HCT116 (cell line): Measurements from ENCODE around the gene F2RL1. TPM values are rescaled to one million over a fixed set of nuclear protein-coding genes. Genes with fewer than 3 reads are reported as not detected.

Experiments used
- ATAC-seq: fragments of 200-7000 bp; cut with Tn5 transposase; 2 replicates; pipeline ENCODE4 v1.9.1; 2020; ENCODE audit warnings: mild to moderate bottlenecking, moderate library complexity
- BruUV-seq: library from RNA; stranded (reverse); fragments of 400-500 nt; replicated peaks from 2 replicates; lab custom pipeline; 2021; lab: Mats Ljungman, UMichigan
- CTCF ChIA-PET: fragments of 300-600 bp; sonication (Branson Sonifier 250); formaldehyde crosslinking; loops from one replicate; lab custom pipeline; 2021; ENCODE audit warnings: antibody characterized with exemption; lab: Charles Lee
- POLR2A ChIA-PET: fragments of 300-600, 350-600 bp; sonication (Branson Sonifier 250); formaldehyde crosslinking; loops from one replicate; lab custom pipeline; 2021; ENCODE audit warnings: antibody characterized with exemption; lab: Charles Lee
- RAD21 ChIA-PET, 2 experiments: fragments of 300-600 bp; sonication (Branson Sonifier 250); formaldehyde crosslinking; loops; one replicate each; lab custom pipeline; 2023; ENCODE audit warnings: low total read pairs in 2 of 2; ENCODE audit not compliant: uncharacterized antibody in 2 of 2, unreplicated experiment in 2 of 2, low non-redundant PET in 1 of 2; lab: Charles Lee
- DNase-seq: peaks from one replicate; pipeline ENCODE4 v3.0.0-alpha.2; 2010; ENCODE audit warnings: low read depth, low spot score
- H2AFZ ChIP-seq: fragments of 200-600 bp; shearing (Covaris generic), sonication (generic); 2 replicates; pipeline ENCODE4 v1.6.1; 2017; ENCODE audit warnings: low read depth, mixed run types, mixed read lengths, antibody characterized with exemption, low read length; ENCODE audit not compliant: poor library complexity, severe bottlenecking
- H3K27ac ChIP-seq: 2 replicates; pipeline ENCODE4 v1.5.1; 2012; ENCODE audit warnings: low read depth, low read length
- H3K27me3 ChIP-seq: fragments of 200-600 bp; sonication (generic); 2 replicates; pipeline ENCODE4 v1.6.1; 2016; ENCODE audit warnings: mixed run types, low read length, mixed read lengths; ENCODE audit not compliant: insufficient read depth
- H3K36me3 ChIP-seq, 2 experiments: fragments of 200-500 bp in 1 of 2; fragments of 200-600 bp in 1 of 2; sonication (Bioruptor generic) in 1 of 2; sonication (generic) in 1 of 2; 2 replicates each; pipeline versions ENCODE4 v1.5.1 to v1.6.1; 2014 to 2016; ENCODE audit warnings: low read length in 2 of 2, inconsistent platforms in 1 of 2, mixed read lengths in 1 of 2, mixed run types in 1 of 2; ENCODE audit not compliant: insufficient read depth in 2 of 2, control insufficient read depth in 1 of 2
- H3K4me1 ChIP-seq, 2 experiments: fragments of 200-600 bp in 1 of 2; sonication (generic) in 1 of 2; 2 replicates each; pipeline versions ENCODE4 v1.5.1 to v1.6.1; 2012 to 2017; ENCODE audit warnings: low read length in 2 of 2, inconsistent platforms in 1 of 2, mild to moderate bottlenecking in 1 of 2, mixed read lengths in 1 of 2, mixed run types in 1 of 2, moderate library complexity in 1 of 2; ENCODE audit not compliant: insufficient read depth in 2 of 2, control insufficient read depth in 1 of 2
- H3K4me2 ChIP-seq: fragments of 200-600 bp; sonication (generic); 2 replicates; pipeline ENCODE4 v1.6.1; 2017; ENCODE audit warnings: mixed run types, low read length, mixed read lengths
- H3K4me3 ChIP-seq, 2 experiments: fragments of 200-600 bp in 1 of 2; sonication (generic) in 1 of 2; replicated peaks in 1 of 2; 2 replicates each; pipeline ENCODE4 v1.5.1; 2011 to 2016; ENCODE audit warnings: low read length in 2 of 2, control low read depth in 1 of 2, low read depth in 1 of 2, mild to moderate bottlenecking in 1 of 2, mixed read lengths in 1 of 2, mixed run types in 1 of 2
- H3K79me2 ChIP-seq: fragments of 200-600 bp; sonication (generic); 2 replicates; pipeline ENCODE4 v1.6.1; 2017; ENCODE audit warnings: mild to moderate bottlenecking, mixed run types, low read length, moderate library complexity, mixed read lengths; ENCODE audit not compliant: insufficient read depth
- H3K9ac ChIP-seq: fragments of 200-600 bp; sonication (generic); 2 replicates; pipeline ENCODE4 v1.6.1; 2016; ENCODE audit warnings: low read length, mixed read lengths
- H3K9me2 ChIP-seq: fragments of 200-600 bp; sonication (generic), shearing (Covaris generic); 2 replicates; pipeline ENCODE4 v1.6.1; 2017; ENCODE audit warnings: mixed run types, mild to moderate bottlenecking, moderate library complexity; ENCODE audit not compliant: insufficient read depth
- H3K9me3 ChIP-seq, 2 experiments: fragments of 200-500 bp in 1 of 2; fragments of 200-600 bp in 1 of 2; sonication (Bioruptor generic) in 1 of 2; sonication (generic) in 1 of 2; 2 replicates each; pipeline ENCODE4 v1.6.1; 2014 to 2017; ENCODE audit warnings: low read length in 2 of 2, mixed read lengths in 2 of 2, inconsistent platforms in 1 of 2, low read depth in 1 of 2, mild to moderate bottlenecking in 1 of 2, mixed run types in 1 of 2, moderate library complexity in 1 of 2; ENCODE audit not compliant: control insufficient read depth in 1 of 2, insufficient read depth in 1 of 2
- H4K20me1 ChIP-seq: fragments of 200-600 bp; sonication (generic), shearing (Covaris generic); 2 replicates; pipeline ENCODE4 v1.6.1; 2017; ENCODE audit warnings: mixed run types, mild to moderate bottlenecking, moderate library complexity; ENCODE audit not compliant: insufficient read depth
- CBX3 ChIP-seq: IDR thresholded peaks from 2 replicates; pipeline ENCODE4 v1.6.1; 2012; ENCODE audit warnings: low read depth
- CEBPB ChIP-seq: IDR thresholded peaks from 2 replicates; pipeline ENCODE4 v1.6.1; 2012; ENCODE audit warnings: low read depth
- ELF1 ChIP-seq: IDR thresholded peaks from 2 replicates; pipeline ENCODE4 v1.6.1; 2012; ENCODE audit warnings: low read depth, borderline replicate concordance
- JUND ChIP-seq: IDR thresholded peaks from 2 replicates; pipeline ENCODE4 v1.6.1; 2012
- MAX ChIP-seq: IDR thresholded peaks from 2 replicates; pipeline ENCODE4 v1.6.1; 2012
- POLR2AphosphoS5 ChIP-seq: IDR thresholded peaks from 2 replicates; pipeline ENCODE4 v1.6.1; 2011; ENCODE audit warnings: mild to moderate bottlenecking, low read depth, low read length, moderate library complexity
- REST ChIP-seq: IDR thresholded peaks from 2 replicates; pipeline ENCODE4 v1.6.1; 2012; ENCODE audit warnings: low read depth
- SP1 ChIP-seq: IDR thresholded peaks from 2 replicates; pipeline ENCODE4 v1.6.1; 2012; ENCODE audit warnings: low read depth
- SRF ChIP-seq: IDR thresholded peaks from 2 replicates; pipeline ENCODE4 v1.6.1; 2012; ENCODE audit warnings: low read depth
- TCF7L2 ChIP-seq: IDR thresholded peaks from 2 replicates; pipeline ENCODE4 v1.7.0; 2011; ENCODE audit warnings: borderline replicate concordance, inconsistent platforms; ENCODE audit not compliant: insufficient read depth, insufficient read length; ENCODE audit errors: extremely low read depth
- ZNF274 ChIP-seq: fragments of 200-500 bp; sonication (Bioruptor generic); IDR thresholded peaks from 2 replicates; pipeline ENCODE4 v1.6.1; 2014; ENCODE audit warnings: mild to moderate bottlenecking, low read depth, low read length, inconsistent platforms
- intact Hi-C: fragments of 100-400 bp; cut with micrococcal nuclease; formaldehyde crosslinking; loops from 2 replicates; pipeline ENCODE4 v1.10.0; 2022
- total RNA-seq: library from RNA; stranded (reverse); gene quantifications from one replicate; pipeline ENCODE4 v1.2.1, GENCODE V29; 2021; ENCODE audit not compliant: unreplicated experiment

The F2RL1 gene
- total RNA-seq, 1 experiment from 2014 or later, result 119 TPM

GRCh38 chr5:76870046-76870445 is 51.2 kb downstream of the F2RL1 start:
- H3K9me3 ChIP-seq, result no peaks in the 10 kb centered on the region
- H3K27ac ChIP-seq, result no peak overlapping the region
- H3K4me1 ChIP-seq, result peaks cover 0 to 21% of the 10 kb centered on the region in 2 experiments; a peak in 3 of 4 replicates
- ChIA-PET RAD21 (no interaction called here), POLR2A (interaction anchor here (0.6 kb wide), 1 partner anchor 218 kb away, joined by 4 read pairs; no protein-coding TSS in a partner anchor), CTCF (interaction anchor here (4.5 kb wide), 1 partner anchor 147 kb away, joined by 57 read pairs; no protein-coding TSS in a partner anchor)
- H3K4me3 ChIP-seq, result no peak overlapping the region
- no peak overlapping the region for H2AFZ ChIP-seq
- intact Hi-C loops, result no loop called here
- TF ChIP-seq MAX (no peak), POLR2AphosphoS5 (no peak), ZNF274 (no peak), SP1 (no peak), SRF (no peak), CBX3 (no peak), TCF7L2 (no peak), JUND (no peak), ELF1 (no peak), REST (no peak), CEBPB (no peak)
- H3K4me2 ChIP-seq, result no peak overlapping the region
- no peaks in the 10 kb centered on the region for H3K27me3 ChIP-seq
- H4K20me1 ChIP-seq, result no peaks in the 10 kb centered on the region
- no peaks in the 10 kb centered on the region for H3K79me2 ChIP-seq
- DNase-seq (no peak), ATAC-seq (no peak)
- no TSS peak for BruUV-seq
- H3K9me2 ChIP-seq, result no peaks in the 10 kb centered on the region
- H3K9ac ChIP-seq, result no peak overlapping the region
- H3K36me3 ChIP-seq, result no peaks in the 10 kb centered on the region
